K562 (cell line): ENCODE data around the gene ABCC11. TPM values are rescaled to one million over a fixed set of nuclear protein-coding genes. Genes with fewer than 3 reads are reported as not detected.

Source experiments
- ATAC-seq: fragments of 200-7000 bp; cut with Tn5 transposase; 3 replicates; pipeline ENCODE4 v1.9.1; 2020; ENCODE audit warnings: moderate library complexity
- BruUV-seq: library from RNA; stranded (reverse); fragments of 400-500 nt; replicated peaks from 2 replicates; lab custom pipeline; 2021; lab: Mats Ljungman, UMichigan
- CTCF ChIA-PET: fragments of 300-600 bp; formaldehyde crosslinking; extraction: SDS; loops from one replicate; lab custom pipeline; 2021; ENCODE audit warnings: low intra/inter-chr PET ratio; lab: Yijun Ruan, JAX
- POLR2A ChIA-PET: fragments of 300-600, 350-650 bp; sonication (Branson Sonifier 250); formaldehyde crosslinking; extraction: SDS; loops from one replicate; lab custom pipeline; 2021; ENCODE audit warnings: antibody characterized with exemption, inconsistent platforms; lab: Yijun Ruan, JAX
- DNase-seq, 4 experiments: peaks; one replicate each; pipeline versions ENCODE4 v3.0.0 to v3.0.0-alpha.2; 2011 to 2018; ENCODE audit warnings: low spot score in 3 of 4, mixed read lengths in 3 of 4; ENCODE audit errors: extremely low read depth in 1 of 4
- FAIRE-seq: peaks from 2 replicates; lab custom pipeline; 2011; peaks lifted over from hg19 to GRCh38; lab: Jason Lieb, UNC
- H2AFZ ChIP-seq: 2 replicates; pipeline ENCODE4 v1.6.0; 2011; ENCODE audit warnings: low read depth, low read length, control low read depth, inconsistent platforms
- H3K27ac ChIP-seq: fragments of 200-600 bp; 3 replicates; pipeline ENCODE4 v1.8.0; 2011; ENCODE audit warnings: low read depth, mild to moderate bottlenecking, control low read depth, inconsistent platforms, low read length, moderate library complexity, mixed read lengths; ENCODE audit errors: extremely low read depth
- H3K27me3 ChIP-seq, 2 experiments: fragments of 300-600 bp in 1 of 2; 2 replicates in 1 of 2; 3 replicates in 1 of 2; pipeline versions ENCODE4 v1.6.0 to v1.8.0; 2011; ENCODE audit warnings: inconsistent platforms in 2 of 2, low read length in 2 of 2, mild to moderate bottlenecking in 1 of 2, mixed read lengths in 1 of 2, moderate library complexity in 1 of 2; ENCODE audit not compliant: control insufficient read depth in 2 of 2, insufficient read depth in 2 of 2
- H3K36me3 ChIP-seq: fragments of 300-600 bp; 3 replicates; pipeline ENCODE4 v1.8.0; 2011; ENCODE audit warnings: mild to moderate bottlenecking, low read length, inconsistent platforms; ENCODE audit not compliant: control insufficient read depth, insufficient read depth
- H3K4me1 ChIP-seq, 2 experiments: fragments of 200-600 bp in 1 of 2; replicated peaks in 1 of 2; 2 replicates in 1 of 2; 3 replicates in 1 of 2; pipeline versions ENCODE4 v1.5.1 to v1.8.0; 2011; ENCODE audit warnings: inconsistent platforms in 2 of 2, low read length in 2 of 2, mild to moderate bottlenecking in 1 of 2, mixed read lengths in 1 of 2, moderate library complexity in 1 of 2; ENCODE audit not compliant: control insufficient read depth in 2 of 2, insufficient read depth in 2 of 2
- H3K4me2 ChIP-seq: 2 replicates; pipeline ENCODE4 v1.6.1; 2011; ENCODE audit warnings: low read length, control low read depth, inconsistent platforms, mixed read lengths; ENCODE audit not compliant: insufficient read depth
- H3K4me3 ChIP-seq: fragments of 200-600 bp; sonication (generic), shearing (Covaris generic); 2 replicates; pipeline ENCODE4 v1.5.1; 2016; ENCODE audit warnings: control low read depth, inconsistent platforms
- H3K79me2 ChIP-seq: fragments of 200-600 bp; 3 replicates; pipeline ENCODE4 v1.8.0; 2011; ENCODE audit warnings: low read length, inconsistent platforms; ENCODE audit not compliant: control insufficient read depth, insufficient read depth
- H3K9ac ChIP-seq, 2 experiments: 2 replicates each; pipeline versions ENCODE4 v1.6.0 to v1.6.1; 2011; ENCODE audit warnings: low read depth in 2 of 2, low read length in 2 of 2, control low read depth in 1 of 2, inconsistent platforms in 1 of 2, mild to moderate bottlenecking in 1 of 2, mixed read lengths in 1 of 2; ENCODE audit not compliant: insufficient read depth in 1 of 2
- H3K9me1 ChIP-seq: one replicate; pipeline ENCODE4 v1.6.0; 2011; ENCODE audit warnings: inconsistent platforms, mild to moderate bottlenecking, low read length, moderate library complexity; ENCODE audit not compliant: control insufficient read depth, insufficient read depth
- H3K9me3 ChIP-seq: replicated peaks from 2 replicates; pipeline ENCODE4 v1.5.1; 2011; ENCODE audit warnings: low read depth, low read length, inconsistent platforms; ENCODE audit not compliant: control insufficient read depth, insufficient read depth
- H4K20me1 ChIP-seq: replicated peaks from 2 replicates; pipeline ENCODE4 v1.6.1; 2011; ENCODE audit warnings: low read length, inconsistent platforms, mixed read lengths; ENCODE audit not compliant: control insufficient read depth, insufficient read depth
- BMI1 ChIP-seq: fragments of 150-350 bp; IDR thresholded peaks from 2 replicates; pipeline ENCODE4 v1.6.1; 2014; ENCODE audit warnings: low read length
- CEBPG ChIP-seq, 3 experiments: fragments of 200-800 bp in 1 of 3; sonication (Bioruptor generic) in 1 of 3; sonication (generic) in 1 of 3; formaldehyde crosslinking in 1 of 3; IDR thresholded peaks in 2 of 3; conservative IDR thresholded peaks in 1 of 3; 2 replicates each; pipeline versions ENCODE4 v1.6.1 to v1.8.0; 2016 to 2022; ENCODE audit warnings: missing compliant biosample characterization in 2 of 3, missing genetic modification characterization in 2 of 3, mild to moderate bottlenecking in 1 of 3, missing genetic modification reagents in 1 of 3
- MYBL2 ChIP-seq, 2 experiments: fragments of 450-650 bp in 1 of 2; sonication (generic) in 1 of 2; formaldehyde crosslinking in 1 of 2; IDR thresholded peaks; 2 replicates each; pipeline versions ENCODE4 v1.6.1 to v1.8.1; 2017 to 2022; ENCODE audit warnings: borderline replicate concordance in 1 of 2, inconsistent platforms in 1 of 2, low read depth in 1 of 2, mild to moderate bottlenecking in 1 of 2, missing genetic modification reagents in 1 of 2, moderate library complexity in 1 of 2
- NFIX ChIP-seq: fragments of 250-450 bp; sonication (Bioruptor Pico); IDR thresholded peaks from 2 replicates; pipeline ENCODE4 v1.4.0; 2020; ENCODE audit warnings: low read depth, mild to moderate bottlenecking, moderate library complexity
- ZMIZ1 ChIP-seq, 2 experiments: fragments of 150-350 bp in 1 of 2; IDR thresholded peaks; 2 replicates each; pipeline ENCODE4 v1.6.1; 2012 to 2016; ENCODE audit warnings: low read depth in 2 of 2, low read length in 2 of 2, mild to moderate bottlenecking in 1 of 2, moderate library complexity in 1 of 2
- WGBS: fragments of 100-300 bp; shearing (Covaris generic); methylation state at CpG from one replicate; pipeline ENCODE4 v1.1.6; 2016; ENCODE audit warnings: low coverage, mixed read lengths; ENCODE audit not compliant: insufficient coverage; ENCODE audit errors: missing lambda C conversion rate; 5-methylcytosine and 5-hydroxymethylcytosine counted together
- in situ Hi-C: fragments of 300-500 bp; cut with MboI; formaldehyde crosslinking; loops from 4 replicates; pipeline ENCODE4 v1.15.0; 2018; ENCODE audit warnings: inconsistent platforms, mixed read lengths
- intact Hi-C: fragments of 100-400 bp; cut with micrococcal nuclease; formaldehyde crosslinking; loops from 2 replicates; pipeline ENCODE4 v1.14.2; 2022
- polyA plus RNA-seq, 8 experiments: library from polyadenylated mRNA; depleted of rRNA in 4 of 8; stranded (reverse) in 5 of 8; unstranded in 3 of 8; fragments of >200 nt; fragmentation: Nextera tagmentation in 2 of 8; fragmentation: Illumina TruSeq in 1 of 8; extraction: Ambion mirVana in 2 of 8; extraction: Trizol in 1 of 8; gene quantifications; 2 replicates each; pipeline versions ENCODE4 v1.2.1 to v1.2.3, GENCODE V29; 2011 to 2014; ENCODE audit warnings: inconsistent platforms in 1 of 8, missing spikeins in 1 of 8
- total RNA-seq, 7 experiments: library from RNA; depleted of rRNA in 6 of 7; stranded (reverse); fragments of >200 nt in 6 of 7; fragmentation: Illumina TruSeq in 2 of 7; extraction: Trizol in 2 of 7; gene quantifications; 2 replicates each; pipeline versions ENCODE4 v1.2.1 to v1.2.3, GENCODE V29; 2011 to 2021; ENCODE audit warnings: low replicate concordance in 1 of 7
- TF ChIP-seq, protein P1 (sequence below): fragments of 450-650 bp; formaldehyde crosslinking; conservative IDR thresholded peaks from 2 replicates; pipeline ENCODE4 v1.4.0; 2022; ENCODE audit warnings: mild to moderate bottlenecking, missing genetic modification characterization
- TF ChIP-seq, protein P2 (sequence below): fragments of 250-450 bp; sonication (Bioruptor Pico); IDR thresholded peaks from 2 replicates; pipeline ENCODE4 v1.4.0; 2020; ENCODE audit warnings: mild to moderate bottlenecking, moderate library complexity

The ABCC11 gene
- total and polyA plus RNA-seq, 9 of the 15 experiments (the other 6 are each of a cell fraction or from before 2014, with no cell fraction given): 0.04 to 0.14 (median 0.04) TPM; not detected in 6

DNA sequence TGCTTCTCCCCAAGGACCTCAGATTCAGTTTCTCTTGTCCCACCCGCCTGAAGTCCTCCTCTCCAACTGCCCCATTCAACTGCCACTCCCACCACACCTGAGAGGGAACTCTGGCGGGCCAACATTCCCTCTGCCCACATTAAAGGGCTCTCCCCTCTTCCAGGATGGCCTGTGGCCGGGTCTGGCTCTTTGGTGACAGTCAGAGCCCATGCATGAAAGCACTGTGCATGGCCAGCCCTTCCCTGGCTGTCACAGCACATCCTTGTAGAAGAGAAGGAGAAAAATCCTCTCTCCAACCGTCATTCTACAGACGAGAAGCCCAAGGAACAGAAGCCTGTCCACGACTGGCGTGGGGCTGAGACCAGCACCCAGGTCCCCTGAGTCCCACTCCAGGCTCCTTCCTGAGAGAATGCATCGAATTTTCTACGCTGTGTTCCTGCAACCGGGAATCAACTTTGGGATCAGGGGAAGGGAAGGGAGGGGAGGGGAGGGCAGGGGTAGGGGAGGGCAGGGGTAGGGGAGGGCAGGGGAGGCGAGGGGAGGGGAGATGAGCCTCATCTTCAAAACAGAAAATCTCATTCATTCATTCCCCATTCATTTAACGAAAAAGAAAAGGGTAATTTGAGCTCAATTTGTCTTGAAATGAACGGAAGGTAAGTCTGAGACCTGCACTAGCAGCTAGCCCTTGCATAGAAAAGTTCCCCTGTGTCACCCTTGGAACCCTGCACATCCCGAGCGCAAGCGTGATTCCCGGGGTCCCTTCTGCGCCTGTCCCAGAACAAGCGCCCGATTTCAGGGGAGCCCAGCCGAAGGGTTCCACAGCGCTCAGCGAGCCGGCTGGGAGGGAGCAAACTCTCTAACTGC, 91.2 kb downstream of the ABCC11 start, which contains the start of gene ABCC12:
Gene ABCC12, minus strand, starts transcription at position 68 of the 864 bp plus-strand sequence. CDS start 9,569 bp downstream, outside the sequence.
- TF ChIP-seq ZMIZ1 (IDR thresholded peaks at IDR 0.05; ENCODE audit: low read depth in 2 of 2, low read length in 2 of 2): no peak
- TF ChIP-seq, protein P1, sequence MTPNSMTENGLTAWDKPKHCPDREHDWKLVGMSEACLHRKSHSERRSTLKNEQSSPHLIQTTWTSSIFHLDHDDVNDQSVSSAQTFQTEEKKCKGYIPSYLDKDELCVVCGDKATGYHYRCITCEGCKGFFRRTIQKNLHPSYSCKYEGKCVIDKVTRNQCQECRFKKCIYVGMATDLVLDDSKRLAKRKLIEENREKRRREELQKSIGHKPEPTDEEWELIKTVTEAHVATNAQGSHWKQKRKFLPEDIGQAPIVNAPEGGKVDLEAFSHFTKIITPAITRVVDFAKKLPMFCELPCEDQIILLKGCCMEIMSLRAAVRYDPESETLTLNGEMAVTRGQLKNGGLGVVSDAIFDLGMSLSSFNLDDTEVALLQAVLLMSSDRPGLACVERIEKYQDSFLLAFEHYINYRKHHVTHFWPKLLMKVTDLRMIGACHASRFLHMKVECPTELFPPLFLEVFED: no peak
- TF ChIP-seq NFIX (CRISPR knock-in tag): no peak
- no peak for TF ChIP-seq BMI1
- TF ChIP-seq CEBPG (CRISPR knock-in tag; IDR thresholded peaks at IDR 0.05): no peak
- TF ChIP-seq CEBPG (tag; conservative IDR thresholded peaks at IDR 0.05 in 1 of 2, IDR thresholded peaks at IDR 0.05 in 1 of 2): no peak
- TF ChIP-seq, protein P2, sequence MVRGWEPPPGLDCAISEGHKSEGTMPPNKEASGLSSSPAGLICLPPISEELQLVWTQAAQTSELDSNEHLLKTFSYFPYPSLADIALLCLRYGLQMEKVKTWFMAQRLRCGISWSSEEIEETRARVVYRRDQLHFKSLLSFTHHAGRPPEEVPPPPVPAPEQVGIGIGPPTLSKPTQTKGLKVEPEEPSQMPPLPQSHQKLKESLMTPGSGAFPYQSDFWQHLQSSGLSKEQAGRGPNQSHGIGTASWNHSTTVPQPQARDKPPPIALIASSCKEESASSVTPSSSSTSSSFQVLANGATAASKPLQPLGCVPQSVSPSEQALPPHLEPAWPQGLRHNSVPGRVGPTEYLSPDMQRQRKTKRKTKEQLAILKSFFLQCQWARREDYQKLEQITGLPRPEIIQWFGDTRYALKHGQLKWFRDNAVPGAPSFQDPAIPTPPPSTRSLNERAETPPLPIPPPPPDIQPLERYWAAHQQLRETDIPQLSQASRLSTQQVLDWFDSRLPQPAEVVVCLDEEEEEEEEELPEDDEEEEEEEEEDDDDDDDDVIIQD: no peak
- no peak for TF ChIP-seq MYBL2 (IDR thresholded peaks at IDR 0.05; ENCODE audit: low read depth)
- TF ChIP-seq MYBL2 (CRISPR knock-in tag; IDR thresholded peaks at IDR 0.05; ENCODE audit: borderline replicate concordance): no peak
- CTCF ChIA-PET: interaction anchor here (1.3 to 1.5 kb wide), 2 partner anchors 1014 to 1302 kb away, joined by 4 to 6 read pairs; no protein-coding TSS in a partner anchor
- WGBS: 30% methylated on average over 20 of the region's 24 CpGs
- Histone ChIP-seq H3K9me3 (no peaks in the 10 kb centered on the region), H3K36me3 (no peaks in the 10 kb centered on the region), H3K9me1 (no peaks in the 10 kb centered on the region), H3K79me2 (no peaks in the 10 kb centered on the region), H3K4me2 (no peak within 1 kb of the TSS; the same call in 1 of the 2 replicates), H3K27me3 (peaks cover 17 to 52% of the 10 kb centered on the region in 2 experiments; a peak in 4 of 5 replicates), H2AFZ (peak within 1 kb of the TSS; percentile 75; the same call in 1 of the 2 replicates), H3K4me3 (no peak within 1 kb of the TSS), H4K20me1 (no peaks in the 10 kb centered on the region), H3K27ac (no peak within 1 kb of the TSS), H3K9ac (no peak within 1 kb of the TSS; a peak in 1 of 4 replicates), H3K4me1 (peaks cover 0 to 3% of the 10 kb centered on the region in 2 experiments; a peak in 2 of 5 replicates)
- no peak for DNase-seq
- ATAC-seq: peak; percentile 26
- intact Hi-C loops (loop anchor here (1.0 to 10.0 kb wide), 4 partner anchors 37 to 1119 kb away; no protein-coding TSS in a partner anchor), in situ Hi-C loops (no loop called here)
- BruUV-seq: no TSS peak
- no peak for FAIRE-seq
- POLR2A ChIA-PET: no interaction called here
